A549 (cell line): ENCODE results near the gene ANKRD23.

Experiments
- BHLHE40 ChIP-seq: IDR thresholded peaks from 2 replicates; pipeline ENCODE4 v1.6.1; 2012; ENCODE audit warnings: low read depth, low read length, inconsistent platforms
- CHD2 ChIP-seq: fragments of 150-350 bp; IDR thresholded peaks from 2 replicates; pipeline ENCODE4 v1.6.1; 2014; ENCODE audit warnings: low read length; ENCODE audit not compliant: partially characterized antibody
- CTCF ChIP-seq: fragments of >200 bp; sonication (Bioruptor Twin); formaldehyde crosslinking; IDR thresholded peaks from 3 replicates; pipeline ENCODE4 v1.5.1; 2016
- EP300 ChIP-seq, 2 experiments: fragments of >200 bp; sonication (Bioruptor Twin); formaldehyde crosslinking; IDR thresholded peaks; 2 replicates in 1 of 2; 3 replicates in 1 of 2; pipeline ENCODE4 v1.6.1; 2016 to 2017
- FOSB ChIP-seq: fragments of 250-450 bp; sonication (Bioruptor Pico); IDR thresholded peaks from 2 replicates; pipeline ENCODE4 v1.5.0; 2020; ENCODE audit warnings: mild to moderate bottlenecking, moderate library complexity
- KDM1A ChIP-seq: fragments of 200-600 bp; sonication (generic); IDR thresholded peaks from 2 replicates; pipeline ENCODE4 v1.6.1; 2016; ENCODE audit warnings: low read depth, mild to moderate bottlenecking
- MAX ChIP-seq: IDR thresholded peaks from 2 replicates; pipeline ENCODE4 v1.6.1; 2012
- POLR2A ChIP-seq: IDR thresholded peaks from 2 replicates; pipeline ENCODE4 v1.6.1; 2012; ENCODE audit warnings: mild to moderate bottlenecking, low read length
- RFX5 ChIP-seq: fragments of 450-650 bp; IDR thresholded peaks from 2 replicates; pipeline ENCODE4 v1.7.1; 2014; ENCODE audit warnings: antibody characterized with exemption, mild to moderate bottlenecking, moderate library complexity
- SMC3 ChIP-seq: fragments of >200 bp; sonication (Bioruptor Twin); formaldehyde crosslinking; IDR thresholded peaks from 3 replicates; pipeline ENCODE4 v1.6.1; 2018; ENCODE audit warnings: inconsistent platforms
- SREBF2 ChIP-seq: fragments of 450-650 bp; IDR thresholded peaks from 2 replicates; pipeline ENCODE4 v1.6.1; 2014; ENCODE audit warnings: mild to moderate bottlenecking, moderate library complexity
- TF ChIP-seq, protein P1 (sequence below): IDR thresholded peaks from 2 replicates; pipeline ENCODE4 v1.6.1; 2012; ENCODE audit warnings: low read depth, borderline replicate concordance
- TF ChIP-seq, protein P2 (sequence below): fragments of 200-600 bp; sonication (generic); IDR thresholded peaks from 2 replicates; pipeline ENCODE4 v1.6.1; 2016; ENCODE audit warnings: antibody characterized with exemption, mild to moderate bottlenecking, moderate library complexity

DNA sequence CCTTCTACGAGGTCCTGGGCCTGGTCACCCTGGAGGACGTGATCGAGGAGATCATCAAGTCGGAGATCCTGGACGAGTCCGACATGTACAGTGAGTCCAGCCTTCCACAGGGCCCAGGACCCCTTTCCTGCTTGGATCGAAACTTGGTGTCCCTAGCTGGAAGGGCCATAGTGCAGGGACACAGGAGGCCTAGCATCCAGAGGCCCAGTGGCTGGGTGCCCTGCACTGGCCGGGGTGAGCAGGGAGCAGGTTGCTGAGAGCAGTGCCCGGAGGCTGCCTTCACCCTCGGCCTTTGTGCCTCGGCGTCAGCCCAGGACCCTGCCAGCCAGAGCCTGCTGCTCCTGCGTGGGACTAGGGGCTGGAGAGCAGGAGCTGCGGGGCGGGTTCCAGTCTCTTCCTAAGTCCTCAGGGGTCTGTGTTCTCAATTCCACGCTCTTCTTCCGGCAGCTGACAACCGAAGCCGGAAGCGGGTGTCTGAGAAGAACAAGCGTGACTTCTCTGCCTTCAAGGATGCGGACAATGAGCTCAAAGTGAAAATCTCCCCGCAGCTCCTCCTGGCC lies 46.7 kb downstream of the ANKRD23 start:
- TF ChIP-seq POLR2A (no peak), CTCF (no peak), CHD2 (no peak), EP300 (IDR thresholded peaks at IDR 0.05) (no peak), KDM1A (no peak), SREBF2 (no peak), BHLHE40 (no peak), SMC3 (no peak), RFX5 (no peak), FOSB (no peak), MAX (no peak)
- TF ChIP-seq, protein P1, sequence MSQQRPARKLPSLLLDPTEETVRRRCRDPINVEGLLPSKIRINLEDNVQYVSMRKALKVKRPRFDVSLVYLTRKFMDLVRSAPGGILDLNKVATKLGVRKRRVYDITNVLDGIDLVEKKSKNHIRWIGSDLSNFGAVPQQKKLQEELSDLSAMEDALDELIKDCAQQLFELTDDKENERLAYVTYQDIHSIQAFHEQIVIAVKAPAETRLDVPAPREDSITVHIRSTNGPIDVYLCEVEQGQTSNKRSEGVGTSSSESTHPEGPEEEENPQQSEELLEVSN = no peak
- TF ChIP-seq, protein P2, sequence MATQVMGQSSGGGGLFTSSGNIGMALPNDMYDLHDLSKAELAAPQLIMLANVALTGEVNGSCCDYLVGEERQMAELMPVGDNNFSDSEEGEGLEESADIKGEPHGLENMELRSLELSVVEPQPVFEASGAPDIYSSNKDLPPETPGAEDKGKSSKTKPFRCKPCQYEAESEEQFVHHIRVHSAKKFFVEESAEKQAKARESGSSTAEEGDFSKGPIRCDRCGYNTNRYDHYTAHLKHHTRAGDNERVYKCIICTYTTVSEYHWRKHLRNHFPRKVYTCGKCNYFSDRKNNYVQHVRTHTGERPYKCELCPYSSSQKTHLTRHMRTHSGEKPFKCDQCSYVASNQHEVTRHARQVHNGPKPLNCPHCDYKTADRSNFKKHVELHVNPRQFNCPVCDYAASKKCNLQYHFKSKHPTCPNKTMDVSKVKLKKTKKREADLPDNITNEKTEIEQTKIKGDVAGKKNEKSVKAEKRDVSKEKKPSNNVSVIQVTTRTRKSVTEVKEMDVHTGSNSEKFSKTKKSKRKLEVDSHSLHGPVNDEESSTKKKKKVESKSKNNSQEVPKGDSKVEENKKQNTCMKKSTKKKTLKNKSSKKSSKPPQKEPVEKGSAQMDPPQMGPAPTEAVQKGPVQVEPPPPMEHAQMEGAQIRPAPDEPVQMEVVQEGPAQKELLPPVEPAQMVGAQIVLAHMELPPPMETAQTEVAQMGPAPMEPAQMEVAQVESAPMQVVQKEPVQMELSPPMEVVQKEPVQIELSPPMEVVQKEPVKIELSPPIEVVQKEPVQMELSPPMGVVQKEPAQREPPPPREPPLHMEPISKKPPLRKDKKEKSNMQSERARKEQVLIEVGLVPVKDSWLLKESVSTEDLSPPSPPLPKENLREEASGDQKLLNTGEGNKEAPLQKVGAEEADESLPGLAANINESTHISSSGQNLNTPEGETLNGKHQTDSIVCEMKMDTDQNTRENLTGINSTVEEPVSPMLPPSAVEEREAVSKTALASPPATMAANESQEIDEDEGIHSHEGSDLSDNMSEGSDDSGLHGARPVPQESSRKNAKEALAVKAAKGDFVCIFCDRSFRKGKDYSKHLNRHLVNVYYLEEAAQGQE = no peak
